ENCODE results near the gene ATP2C2.

DNA sequence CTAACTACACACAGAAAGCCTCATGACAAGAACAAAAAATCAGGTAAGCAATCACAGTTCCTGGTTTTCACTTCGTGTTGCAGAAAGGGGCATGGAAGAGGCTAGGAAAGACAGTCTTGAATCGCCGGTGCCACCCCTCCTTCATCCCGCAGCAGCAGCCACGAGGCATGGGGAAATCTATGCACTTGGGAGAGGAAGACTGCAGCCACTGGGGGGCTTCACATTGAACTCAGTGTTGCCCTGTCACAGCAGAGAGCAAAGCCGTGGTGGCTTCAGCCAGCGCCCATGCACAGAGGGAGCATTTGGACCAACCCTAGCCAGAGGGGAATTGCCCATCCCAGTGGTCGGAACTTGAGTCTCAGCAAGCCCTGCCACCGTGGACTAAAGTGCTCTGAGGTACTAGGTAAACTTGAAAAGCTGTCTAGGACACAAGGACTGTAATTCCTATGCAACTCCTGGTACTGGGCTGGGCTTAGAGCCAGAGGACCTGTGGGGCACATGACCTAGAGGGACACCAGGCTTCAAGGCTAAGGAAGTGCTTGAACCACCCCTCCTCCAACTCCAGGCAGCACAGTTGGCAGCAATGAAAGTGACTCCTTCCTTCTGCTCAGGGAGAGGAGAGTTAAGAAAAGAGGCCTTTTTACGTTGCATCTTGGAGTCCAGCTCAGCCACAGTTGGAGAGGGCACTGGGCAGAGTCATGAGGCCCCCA lies 35.2 kb upstream of the ATP2C2 start:
- TF ChIP-seq, protein P1, sequence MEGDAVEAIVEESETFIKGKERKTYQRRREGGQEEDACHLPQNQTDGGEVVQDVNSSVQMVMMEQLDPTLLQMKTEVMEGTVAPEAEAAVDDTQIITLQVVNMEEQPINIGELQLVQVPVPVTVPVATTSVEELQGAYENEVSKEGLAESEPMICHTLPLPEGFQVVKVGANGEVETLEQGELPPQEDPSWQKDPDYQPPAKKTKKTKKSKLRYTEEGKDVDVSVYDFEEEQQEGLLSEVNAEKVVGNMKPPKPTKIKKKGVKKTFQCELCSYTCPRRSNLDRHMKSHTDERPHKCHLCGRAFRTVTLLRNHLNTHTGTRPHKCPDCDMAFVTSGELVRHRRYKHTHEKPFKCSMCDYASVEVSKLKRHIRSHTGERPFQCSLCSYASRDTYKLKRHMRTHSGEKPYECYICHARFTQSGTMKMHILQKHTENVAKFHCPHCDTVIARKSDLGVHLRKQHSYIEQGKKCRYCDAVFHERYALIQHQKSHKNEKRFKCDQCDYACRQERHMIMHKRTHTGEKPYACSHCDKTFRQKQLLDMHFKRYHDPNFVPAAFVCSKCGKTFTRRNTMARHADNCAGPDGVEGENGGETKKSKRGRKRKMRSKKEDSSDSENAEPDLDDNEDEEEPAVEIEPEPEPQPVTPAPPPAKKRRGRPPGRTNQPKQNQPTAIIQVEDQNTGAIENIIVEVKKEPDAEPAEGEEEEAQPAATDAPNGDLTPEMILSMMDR (IDR thresholded peaks at IDR 0.05), result no peak
- no peak for TF ChIP-seq POLR2A (IDR thresholded peaks at IDR 0.05)
- peak in 1 of 3 donors; percentile 56 for TF ChIP-seq POLR2AphosphoS5 (IDR thresholded peaks at IDR 0.05)
- TF ChIP-seq EP300 (IDR thresholded peaks at IDR 0.05; ENCODE audit: low read depth), result no peak
